K562 (cell line): ENCODE results near the gene CTNNA3. TPM values are rescaled to one million over a fixed set of nuclear protein-coding genes. Genes with fewer than 3 reads are reported as not detected.

Experiments used
- ATAC-seq: fragments of 200-7000 bp; cut with Tn5 transposase; 3 replicates; pipeline ENCODE4 v1.9.1; 2020; ENCODE audit warnings: moderate library complexity
- BruUV-seq: library from RNA; stranded (reverse); fragments of 400-500 nt; replicated peaks from 2 replicates; lab custom pipeline; 2021; lab: Mats Ljungman, UMichigan
- CTCF ChIA-PET: fragments of 300-600 bp; formaldehyde crosslinking; extraction: SDS; loops from one replicate; lab custom pipeline; 2021; ENCODE audit warnings: low intra/inter-chr PET ratio; lab: Yijun Ruan, JAX
- POLR2A ChIA-PET: fragments of 300-600, 350-650 bp; sonication (Branson Sonifier 250); formaldehyde crosslinking; extraction: SDS; loops from one replicate; lab custom pipeline; 2021; ENCODE audit warnings: antibody characterized with exemption, inconsistent platforms; lab: Yijun Ruan, JAX
- DNase-seq, 4 experiments: peaks; one replicate each; pipeline versions ENCODE4 v3.0.0 to v3.0.0-alpha.2; 2011 to 2018; ENCODE audit warnings: low spot score in 3 of 4, mixed read lengths in 3 of 4; ENCODE audit errors: extremely low read depth in 1 of 4
- FAIRE-seq: peaks from 2 replicates; lab custom pipeline; 2011; peaks lifted over from hg19 to GRCh38; lab: Jason Lieb, UNC
- H2AFZ ChIP-seq: 2 replicates; pipeline ENCODE4 v1.6.0; 2011; ENCODE audit warnings: low read depth, low read length, control low read depth, inconsistent platforms
- H3K27ac ChIP-seq: fragments of 200-600 bp; 3 replicates; pipeline ENCODE4 v1.8.0; 2011; ENCODE audit warnings: low read depth, mild to moderate bottlenecking, control low read depth, inconsistent platforms, low read length, moderate library complexity, mixed read lengths; ENCODE audit errors: extremely low read depth
- H3K27me3 ChIP-seq, 2 experiments: fragments of 300-600 bp in 1 of 2; 2 replicates in 1 of 2; 3 replicates in 1 of 2; pipeline versions ENCODE4 v1.6.0 to v1.8.0; 2011; ENCODE audit warnings: inconsistent platforms in 2 of 2, low read length in 2 of 2, mild to moderate bottlenecking in 1 of 2, mixed read lengths in 1 of 2, moderate library complexity in 1 of 2; ENCODE audit not compliant: control insufficient read depth in 2 of 2, insufficient read depth in 2 of 2
- H3K36me3 ChIP-seq: fragments of 300-600 bp; 3 replicates; pipeline ENCODE4 v1.8.0; 2011; ENCODE audit warnings: mild to moderate bottlenecking, low read length, inconsistent platforms; ENCODE audit not compliant: control insufficient read depth, insufficient read depth
- H3K4me1 ChIP-seq, 2 experiments: fragments of 200-600 bp in 1 of 2; replicated peaks in 1 of 2; 2 replicates in 1 of 2; 3 replicates in 1 of 2; pipeline versions ENCODE4 v1.5.1 to v1.8.0; 2011; ENCODE audit warnings: inconsistent platforms in 2 of 2, low read length in 2 of 2, mild to moderate bottlenecking in 1 of 2, mixed read lengths in 1 of 2, moderate library complexity in 1 of 2; ENCODE audit not compliant: control insufficient read depth in 2 of 2, insufficient read depth in 2 of 2
- H3K4me2 ChIP-seq: 2 replicates; pipeline ENCODE4 v1.6.1; 2011; ENCODE audit warnings: low read length, control low read depth, inconsistent platforms, mixed read lengths; ENCODE audit not compliant: insufficient read depth
- H3K4me3 ChIP-seq: fragments of 200-600 bp; sonication (generic), shearing (Covaris generic); 2 replicates; pipeline ENCODE4 v1.5.1; 2016; ENCODE audit warnings: control low read depth, inconsistent platforms
- H3K79me2 ChIP-seq: fragments of 200-600 bp; 3 replicates; pipeline ENCODE4 v1.8.0; 2011; ENCODE audit warnings: low read length, inconsistent platforms; ENCODE audit not compliant: control insufficient read depth, insufficient read depth
- H3K9ac ChIP-seq, 2 experiments: 2 replicates each; pipeline versions ENCODE4 v1.6.0 to v1.6.1; 2011; ENCODE audit warnings: low read depth in 2 of 2, low read length in 2 of 2, control low read depth in 1 of 2, inconsistent platforms in 1 of 2, mild to moderate bottlenecking in 1 of 2, mixed read lengths in 1 of 2; ENCODE audit not compliant: insufficient read depth in 1 of 2
- H3K9me1 ChIP-seq: one replicate; pipeline ENCODE4 v1.6.0; 2011; ENCODE audit warnings: inconsistent platforms, mild to moderate bottlenecking, low read length, moderate library complexity; ENCODE audit not compliant: control insufficient read depth, insufficient read depth
- H3K9me3 ChIP-seq: replicated peaks from 2 replicates; pipeline ENCODE4 v1.5.1; 2011; ENCODE audit warnings: low read depth, low read length, inconsistent platforms; ENCODE audit not compliant: control insufficient read depth, insufficient read depth
- H4K20me1 ChIP-seq: replicated peaks from 2 replicates; pipeline ENCODE4 v1.6.1; 2011; ENCODE audit warnings: low read length, inconsistent platforms, mixed read lengths; ENCODE audit not compliant: control insufficient read depth, insufficient read depth
- CC2D1A ChIP-seq: fragments of 450-650 bp; IDR thresholded peaks from 2 replicates; pipeline ENCODE4 v1.6.1; 2017; ENCODE audit warnings: mild to moderate bottlenecking
- E2F1 ChIP-seq: sonication (generic); formaldehyde crosslinking; IDR thresholded peaks from 2 replicates; pipeline ENCODE4 v1.8.1; 2023; ENCODE audit warnings: mild to moderate bottlenecking, missing genetic modification reagents, moderate library complexity
- GABPB1 ChIP-seq: sonication (generic); formaldehyde crosslinking; IDR thresholded peaks from 2 replicates; pipeline ENCODE4 v1.8.0; 2022; ENCODE audit warnings: mild to moderate bottlenecking, missing genetic modification reagents
- HMG20B ChIP-seq: fragments of 250-450 bp; sonication (Bioruptor Pico); IDR thresholded peaks from 2 replicates; pipeline ENCODE4 v1.5.0; 2021; ENCODE audit warnings: mild to moderate bottlenecking
- HNRNPK ChIP-seq: fragments of 200-400 bp; formaldehyde crosslinking; IDR thresholded peaks from one replicate; pipeline ENCODE4 v1.6.1; 2018; ENCODE audit warnings: mild to moderate bottlenecking, low read depth, low read length; ENCODE audit not compliant: poor library complexity, severe bottlenecking
- MAX ChIP-seq: sonication (generic); formaldehyde crosslinking; IDR thresholded peaks from 2 replicates; pipeline ENCODE4 v1.9.0; 2022; ENCODE audit warnings: mild to moderate bottlenecking, missing genetic modification reagents
- MBD1 ChIP-seq: fragments of 250-450 bp; sonication (Bioruptor Pico); IDR thresholded peaks from 2 replicates; pipeline ENCODE4 v1.8.0; 2022; ENCODE audit warnings: inconsistent platforms
- NCOA4 ChIP-seq: fragments of 450-650 bp; IDR thresholded peaks from 2 replicates; pipeline ENCODE4 v1.6.1; 2018; ENCODE audit warnings: mild to moderate bottlenecking; ENCODE audit not compliant: partially characterized antibody
- NR1H2 ChIP-seq: sonication (generic); formaldehyde crosslinking; IDR thresholded peaks from 2 replicates; pipeline ENCODE4 v1.4.0; 2020; ENCODE audit warnings: mild to moderate bottlenecking, missing genetic modification reagents
- POLR3G ChIP-seq: IDR thresholded peaks from 2 replicates; pipeline ENCODE4 v1.6.1; 2011; ENCODE audit not compliant: insufficient read length, insufficient replicate concordance; ENCODE audit errors: extremely low read depth
- SIRT6 ChIP-seq: IDR thresholded peaks from one replicate; pipeline ENCODE4 v1.6.1; 2012; ENCODE audit warnings: low read depth, mild to moderate bottlenecking, control low read depth, inconsistent platforms, low read length, moderate library complexity
- SMARCE1 ChIP-seq: fragments of 450-650 bp; IDR thresholded peaks from 2 replicates; pipeline ENCODE4 v1.7.1; 2016; ENCODE audit warnings: mild to moderate bottlenecking
- ZNF282 ChIP-seq: sonication (generic); formaldehyde crosslinking; IDR thresholded peaks from 2 replicates; pipeline ENCODE4 v1.8.1; 2023; ENCODE audit warnings: missing genetic modification reagents
- ZNF311 ChIP-seq: fragments of 250-450 bp; sonication (Bioruptor Pico); IDR thresholded peaks from 2 replicates; pipeline ENCODE4 v1.4.0; 2020; ENCODE audit warnings: mild to moderate bottlenecking, moderate library complexity
- ZNF408 ChIP-seq: fragments of 250-450 bp; sonication (Bioruptor Pico); IDR thresholded peaks from 2 replicates; pipeline ENCODE4 v1.4.0; 2020; ENCODE audit warnings: low read depth, mild to moderate bottlenecking, moderate library complexity
- ZNF449 ChIP-seq: fragments of 250-450 bp; sonication (Bioruptor Pico); IDR thresholded peaks from 2 replicates; pipeline ENCODE4 v1.8.0; 2022; ENCODE audit warnings: moderate library complexity, mild to moderate bottlenecking, inconsistent platforms
- ZNF717 ChIP-seq: fragments of 250-450 bp; sonication (Bioruptor Pico); IDR thresholded peaks from 2 replicates; pipeline ENCODE4 v1.5.0; 2021
- ZNF77 ChIP-seq: fragments of 250-450 bp; sonication (Bioruptor Pico); IDR thresholded peaks from 2 replicates; pipeline ENCODE4 v1.5.0; 2020
- ZZZ3 ChIP-seq: fragments of 450-650 bp; IDR thresholded peaks from 2 replicates; pipeline ENCODE4 v1.6.1; 2016; ENCODE audit warnings: antibody characterized with exemption, mild to moderate bottlenecking, moderate library complexity
- WGBS: fragments of 100-300 bp; shearing (Covaris generic); methylation state at CpG from one replicate; pipeline ENCODE4 v1.1.6; 2016; ENCODE audit warnings: low coverage, mixed read lengths; ENCODE audit not compliant: insufficient coverage; ENCODE audit errors: missing lambda C conversion rate; 5-methylcytosine and 5-hydroxymethylcytosine counted together
- in situ Hi-C: fragments of 300-500 bp; cut with MboI; formaldehyde crosslinking; loops from 4 replicates; pipeline ENCODE4 v1.15.0; 2018; ENCODE audit warnings: inconsistent platforms, mixed read lengths
- intact Hi-C: fragments of 100-400 bp; cut with micrococcal nuclease; formaldehyde crosslinking; loops from 2 replicates; pipeline ENCODE4 v1.14.2; 2022
- polyA plus RNA-seq, 8 experiments: library from polyadenylated mRNA; depleted of rRNA in 4 of 8; stranded (reverse) in 5 of 8; unstranded in 3 of 8; fragments of >200 nt; fragmentation: Nextera tagmentation in 2 of 8; fragmentation: Illumina TruSeq in 1 of 8; extraction: Ambion mirVana in 2 of 8; extraction: Trizol in 1 of 8; gene quantifications; 2 replicates each; pipeline versions ENCODE4 v1.2.1 to v1.2.3, GENCODE V29; 2011 to 2014; ENCODE audit warnings: inconsistent platforms in 1 of 8, missing spikeins in 1 of 8
- total RNA-seq, 7 experiments: library from RNA; depleted of rRNA in 6 of 7; stranded (reverse); fragments of >200 nt in 6 of 7; fragmentation: Illumina TruSeq in 2 of 7; extraction: Trizol in 2 of 7; gene quantifications; 2 replicates each; pipeline versions ENCODE4 v1.2.1 to v1.2.3, GENCODE V29; 2011 to 2021; ENCODE audit warnings: low replicate concordance in 1 of 7

The CTNNA3 gene
- total and polyA plus RNA-seq, 9 of the 15 experiments (the other 6 are each of a cell fraction or from before 2014, with no cell fraction given), result 0.04 TPM; not detected in 8

GRCh38 chr10:66748217-66748616 lies 947.8 kb downstream of the CTNNA3 start:
- DNase-seq, result no peak
- Histone ChIP-seq H3K79me2 (no peaks in the 10 kb centered on the region), H4K20me1 (no peaks in the 10 kb centered on the region), H3K9ac (no peak overlapping the region), H3K4me3 (no peak overlapping the region), H3K4me2 (no peak overlapping the region), H3K4me1 (no peaks in the 10 kb centered on the region), H3K27ac (no peak overlapping the region), H3K27me3 (no peaks in the 10 kb centered on the region), H2AFZ (no peak overlapping the region), H3K36me3 (no peaks in the 10 kb centered on the region), H3K9me3 (no peaks in the 10 kb centered on the region; the same call in 1 of the 2 replicates), H3K9me1 (no peaks in the 10 kb centered on the region)
- no TSS peak for BruUV-seq
- CTCF ChIA-PET, result no interaction called here
- WGBS, result 8% methylated on average over 1 of the region's 1 CpG
- POLR2A ChIA-PET, result no interaction called here
- FAIRE-seq, result no peak
- in situ Hi-C loops (no loop called here), intact Hi-C loops (no loop called here)
- ATAC-seq, result no peak
- TF ChIP-seq POLR3G (no peak), ZNF717 (CRISPR knock-in tag) (no peak), ZNF408 (CRISPR knock-in tag) (no peak), SIRT6 (no peak), E2F1 (CRISPR knock-in tag) (no peak), MAX (CRISPR knock-in tag) (no peak), SMARCE1 (no peak), ZNF77 (no peak), HNRNPK (no peak), ZNF311 (no peak), GABPB1 (CRISPR knock-in tag) (no peak), CC2D1A (no peak), MBD1 (CRISPR knock-in tag) (no peak), ZZZ3 (no peak), ZNF449 (CRISPR knock-in tag) (no peak), NCOA4 (no peak), HMG20B (CRISPR knock-in tag) (no peak), NR1H2 (no peak), ZNF282 (CRISPR knock-in tag) (no peak)
